ENCODE results near the gene PKD1. TPM values are rescaled to one million over a fixed set of nuclear protein-coding genes. Genes with fewer than 3 reads are reported as not detected.
A peak's percentile ranks its signal among the peaks of the same experiment; 100 is the strongest.

Gene PKD1
- total RNA-seq, 1 donor: 180 TPM

DNA sequence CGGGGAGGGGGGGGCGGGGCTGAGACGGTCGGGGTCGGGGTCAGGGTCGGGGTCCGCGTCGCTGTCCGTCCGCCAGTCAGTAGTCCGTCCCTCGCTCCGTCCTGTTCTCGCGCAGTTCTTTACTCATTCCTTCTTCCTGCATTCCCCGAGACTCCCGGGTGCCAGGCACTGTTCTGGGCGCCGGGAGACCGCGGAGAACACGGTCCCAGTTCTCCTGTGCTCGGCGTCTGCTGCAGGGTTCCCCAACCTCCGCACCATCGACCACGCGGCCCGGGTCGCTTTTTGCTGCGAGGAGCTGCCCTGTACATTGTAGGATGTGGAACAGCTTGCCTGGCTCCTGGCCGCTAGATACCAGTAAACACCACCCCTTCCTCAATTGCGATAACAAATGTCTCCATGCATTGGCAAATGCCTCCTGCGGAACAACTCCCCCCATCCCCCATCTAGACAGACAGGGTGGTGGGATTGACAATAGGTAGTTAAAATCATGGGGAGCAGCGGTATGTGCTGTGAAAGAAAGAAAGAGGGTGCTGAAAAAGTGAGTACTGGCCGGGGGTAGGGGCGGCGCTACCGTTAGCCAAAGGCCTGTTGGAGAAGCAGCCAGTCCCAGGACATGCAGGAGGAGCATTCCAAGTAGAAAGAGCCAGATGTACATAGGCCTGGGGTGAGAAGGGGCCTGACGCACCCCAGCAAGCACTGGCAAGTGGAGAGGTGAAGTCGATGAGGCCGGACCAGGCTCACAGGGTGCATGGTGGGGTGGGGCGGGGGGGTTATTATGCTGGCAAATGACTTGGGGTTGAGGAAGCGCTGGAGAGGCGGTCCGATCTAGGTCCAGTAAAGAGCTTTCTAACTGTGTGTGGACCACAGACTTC is 20.5 kb upstream of the PKD1 start:
- Histone ChIP-seq H4K20me1 (ENCODE audit: insufficient read depth, low read length) (peaks cover 73% of the 10 kb centered on the region), H3K79me2 (ENCODE audit: insufficient read depth, low read length) (peaks cover 93% of the 10 kb centered on the region), H3K27ac (ENCODE audit: low read depth, low read length) (peak overlapping the region; percentile 98), H3K9me3 (ENCODE audit: low read depth, low read length) (no peaks in the 10 kb centered on the region), H3K27me3 (ENCODE audit: insufficient read depth, low read length) (no peaks in the 10 kb centered on the region), H3K36me3 (ENCODE audit: insufficient read depth, low read length) (peaks cover 31% of the 10 kb centered on the region), H3K4me3 (ENCODE audit: insufficient read depth, low read length) (peak overlapping the region; percentile 91), H2AFZ (ENCODE audit: low read length) (peak overlapping the region; percentile 63), H3K4me1 (ENCODE audit: insufficient read depth, low read length) (peaks cover 69% of the 10 kb centered on the region), H3K4me2 (ENCODE audit: insufficient read depth, low read length) (peak overlapping the region; percentile 100)
- peak; percentile 96 for DNase-seq (ENCODE audit: insufficient read length, low spot score, missing footprints)
- TF ChIP-seq, protein P1, sequence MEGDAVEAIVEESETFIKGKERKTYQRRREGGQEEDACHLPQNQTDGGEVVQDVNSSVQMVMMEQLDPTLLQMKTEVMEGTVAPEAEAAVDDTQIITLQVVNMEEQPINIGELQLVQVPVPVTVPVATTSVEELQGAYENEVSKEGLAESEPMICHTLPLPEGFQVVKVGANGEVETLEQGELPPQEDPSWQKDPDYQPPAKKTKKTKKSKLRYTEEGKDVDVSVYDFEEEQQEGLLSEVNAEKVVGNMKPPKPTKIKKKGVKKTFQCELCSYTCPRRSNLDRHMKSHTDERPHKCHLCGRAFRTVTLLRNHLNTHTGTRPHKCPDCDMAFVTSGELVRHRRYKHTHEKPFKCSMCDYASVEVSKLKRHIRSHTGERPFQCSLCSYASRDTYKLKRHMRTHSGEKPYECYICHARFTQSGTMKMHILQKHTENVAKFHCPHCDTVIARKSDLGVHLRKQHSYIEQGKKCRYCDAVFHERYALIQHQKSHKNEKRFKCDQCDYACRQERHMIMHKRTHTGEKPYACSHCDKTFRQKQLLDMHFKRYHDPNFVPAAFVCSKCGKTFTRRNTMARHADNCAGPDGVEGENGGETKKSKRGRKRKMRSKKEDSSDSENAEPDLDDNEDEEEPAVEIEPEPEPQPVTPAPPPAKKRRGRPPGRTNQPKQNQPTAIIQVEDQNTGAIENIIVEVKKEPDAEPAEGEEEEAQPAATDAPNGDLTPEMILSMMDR (IDR thresholded peaks at IDR 0.05; ENCODE audit: extremely low read depth, low read depth, low read length): no peak

DNA sequence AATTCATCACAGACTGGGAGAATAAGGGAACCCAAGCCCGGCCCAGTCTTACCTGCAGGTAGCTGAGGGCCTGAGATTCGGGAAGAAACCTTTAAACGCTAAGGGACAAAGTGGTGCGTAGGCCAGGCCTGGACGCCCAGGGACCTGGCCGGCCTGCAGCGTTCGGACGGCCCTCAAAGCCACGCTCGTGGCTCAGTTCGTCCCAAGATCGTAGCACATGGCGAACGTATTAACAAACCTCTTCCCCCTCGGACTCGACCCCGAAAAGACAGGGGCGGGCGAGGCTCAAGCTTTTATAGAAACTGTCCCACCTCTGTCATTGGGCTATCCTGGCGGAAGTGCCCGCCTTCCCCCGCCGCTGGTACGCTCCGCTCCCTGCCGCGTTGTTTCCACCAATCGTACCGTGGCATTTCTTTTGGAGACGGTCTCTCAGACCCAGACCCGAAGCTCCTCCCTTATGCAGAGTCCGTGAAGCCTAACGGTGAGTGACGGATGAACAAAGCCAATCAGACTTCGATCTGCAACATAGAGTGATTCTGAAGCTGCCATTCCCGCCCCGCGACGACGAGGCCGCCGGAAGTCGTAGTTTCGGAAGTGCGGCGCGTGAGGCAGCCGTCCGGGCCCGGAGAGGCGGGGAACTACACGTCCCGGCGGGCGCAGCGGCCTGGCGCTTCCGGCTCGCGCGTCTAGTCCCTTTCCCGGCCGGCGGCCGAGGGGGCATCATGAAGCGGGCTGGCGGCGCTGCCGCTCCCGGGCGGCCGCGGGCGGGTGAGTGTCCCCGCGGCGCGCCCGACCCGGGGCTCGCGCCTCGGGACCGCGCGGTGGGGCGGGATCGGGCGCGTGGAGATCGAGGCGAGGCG is 19.6 kb upstream of the PKD1 start, which contains the start of gene TRAF7:
Gene TRAF7, plus strand, starts transcription at position 692 of the 860 bp plus-strand sequence. CDS start 8,139 bp downstream, outside the sequence.
- peak within 1 kb of the TSS; percentile 63 for H2AFZ ChIP-seq (ENCODE audit: low read length)
- peak within 1 kb of the TSS; percentile 98 for H3K4me3 ChIP-seq (ENCODE audit: insufficient read depth, low read length)
- DNase-seq (ENCODE audit: insufficient read length, low spot score, missing footprints): peak; percentile 100
- TF ChIP-seq, protein P1 (IDR thresholded peaks at IDR 0.05; ENCODE audit: extremely low read depth, low read depth, low read length): no peak
- H3K79me2 ChIP-seq (ENCODE audit: insufficient read depth, low read length): peaks cover 90% of the 10 kb centered on the region
- H3K27ac ChIP-seq (ENCODE audit: low read depth, low read length): peak within 1 kb of the TSS; percentile 98
- H3K36me3 ChIP-seq (ENCODE audit: insufficient read depth, low read length): peaks cover 34% of the 10 kb centered on the region
- H4K20me1 ChIP-seq (ENCODE audit: insufficient read depth, low read length): peaks cover 81% of the 10 kb centered on the region
- no peaks in the 10 kb centered on the region for H3K27me3 ChIP-seq (ENCODE audit: insufficient read depth, low read length)
- peak within 1 kb of the TSS; percentile 100 for H3K4me2 ChIP-seq (ENCODE audit: insufficient read depth, low read length)
- H3K9me3 ChIP-seq (ENCODE audit: low read depth, low read length): no peaks in the 10 kb centered on the region
- H3K4me1 ChIP-seq (ENCODE audit: insufficient read depth, low read length): peaks cover 68% of the 10 kb centered on the region

GRCh38 chr16:2154533-2155090 is 18.9 kb upstream of the PKD1 start:
- no peaks in the 10 kb centered on the region for H3K27me3 ChIP-seq (ENCODE audit: insufficient read depth, low read length)
- peaks cover 34% of the 10 kb centered on the region for H3K36me3 ChIP-seq (ENCODE audit: insufficient read depth, low read length)
- DNase-seq (ENCODE audit: insufficient read length, low spot score, missing footprints): no peak
- peaks cover 86% of the 10 kb centered on the region for H3K79me2 ChIP-seq (ENCODE audit: insufficient read depth, low read length)
- peaks cover 83% of the 10 kb centered on the region for H4K20me1 ChIP-seq (ENCODE audit: insufficient read depth, low read length)
- H3K9me3 ChIP-seq (ENCODE audit: low read depth, low read length): no peaks in the 10 kb centered on the region
- H2AFZ ChIP-seq (ENCODE audit: low read length): no peak overlapping the region
- peak overlapping the region; percentile 98 for H3K4me3 ChIP-seq (ENCODE audit: insufficient read depth, low read length)
- TF ChIP-seq, protein P1 (IDR thresholded peaks at IDR 0.05; ENCODE audit: extremely low read depth, low read depth, low read length): no peak
- peak overlapping the region; percentile 98 for H3K4me2 ChIP-seq (ENCODE audit: insufficient read depth, low read length)
- peaks cover 69% of the 10 kb centered on the region for H3K4me1 ChIP-seq (ENCODE audit: insufficient read depth, low read length)
- peak overlapping the region; percentile 86 for H3K27ac ChIP-seq (ENCODE audit: low read depth, low read length)
